HepG2 (cell line): ENCODE results near the gene UBE2C. TPM values are rescaled to one million over a fixed set of nuclear protein-coding genes. Genes with fewer than 3 reads are reported as not detected.

ENCODE experiments used
- CCDC6 ChIP-seq: sonication (generic); formaldehyde crosslinking; IDR thresholded peaks from 2 replicates; pipeline ENCODE4 v1.8.1; 2022; ENCODE audit warnings: mild to moderate bottlenecking, missing genetic modification reagents, moderate library complexity
- CHCHD3 ChIP-seq: sonication (generic); formaldehyde crosslinking; IDR thresholded peaks from 2 replicates; pipeline ENCODE4 v1.8.0; 2022; ENCODE audit warnings: mild to moderate bottlenecking, missing genetic modification reagents, moderate library complexity
- KDM5B ChIP-seq: sonication (generic); formaldehyde crosslinking; IDR thresholded peaks from 2 replicates; pipeline ENCODE4 v1.4.0; 2020; ENCODE audit warnings: missing genetic modification reagents, mild to moderate bottlenecking, borderline replicate concordance
- SRF ChIP-seq: IDR thresholded peaks from 2 replicates; pipeline ENCODE4 v1.6.1; 2011; ENCODE audit warnings: mild to moderate bottlenecking, low read depth, low read length, moderate library complexity
- TBX3 ChIP-seq: fragments of 450-650 bp; IDR thresholded peaks from 2 replicates; pipeline ENCODE4 v1.6.1; 2017; ENCODE audit warnings: antibody characterized with exemption, mild to moderate bottlenecking, inconsistent platforms, borderline replicate concordance
- TOPORS ChIP-seq: sonication (generic); formaldehyde crosslinking; IDR thresholded peaks from 2 replicates; pipeline ENCODE4 v1.8.0; 2023; ENCODE audit warnings: mild to moderate bottlenecking, missing genetic modification reagents
- ZNF772 ChIP-seq: sonication (generic); formaldehyde crosslinking; IDR thresholded peaks from 2 replicates; pipeline ENCODE4 v1.5.0; 2020; ENCODE audit warnings: mild to moderate bottlenecking, missing genetic modification reagents
- polyA plus RNA-seq, 8 experiments: library from polyadenylated mRNA; depleted of rRNA in 3 of 8; stranded (reverse) in 7 of 8; unstranded in 1 of 8; fragments of >200 nt; fragmentation: Illumina TruSeq in 4 of 8; extraction: Trizol in 4 of 8; gene quantifications; 2 replicates each; pipeline versions ENCODE4 v1.2.1 to v1.2.3, GENCODE V29; 2011 to 2016; ENCODE audit warnings: low read depth in 4 of 8, missing spikeins in 1 of 8, mixed read lengths in 1 of 8; ENCODE audit not compliant: insufficient read depth in 1 of 8
- total RNA-seq, 5 experiments: library from RNA; depleted of rRNA; stranded (reverse); fragments of >200 nt; fragmentation: Illumina TruSeq; extraction: Trizol; gene quantifications; 2 replicates each; pipeline ENCODE4 v1.2.3, GENCODE V29; 2016; ENCODE audit warnings: low read depth in 1 of 5
- TF ChIP-seq, protein P1 (sequence below): sonication (generic); formaldehyde crosslinking; IDR thresholded peaks from 2 replicates; pipeline ENCODE4 v1.4.0; 2020; ENCODE audit warnings: missing genetic modification reagents, borderline replicate concordance
- TF ChIP-seq, protein P2 (sequence below): sonication (generic); formaldehyde crosslinking; IDR thresholded peaks from 2 replicates; pipeline ENCODE4 v1.4.0; 2020; ENCODE audit warnings: missing genetic modification reagents; ENCODE audit errors: not compliant biosample characterization
- TF ChIP-seq, protein P3 (sequence below): sonication (generic); formaldehyde crosslinking; IDR thresholded peaks from 2 replicates; pipeline ENCODE4 v1.4.0; 2020; ENCODE audit warnings: mild to moderate bottlenecking, missing genetic modification reagents
- TF ChIP-seq, protein P4 (sequence below): sonication (generic); formaldehyde crosslinking; IDR thresholded peaks from 2 replicates; pipeline ENCODE4 v1.4.0; 2020; ENCODE audit warnings: missing genetic modification reagents, borderline replicate concordance
- TF ChIP-seq, protein P5 (sequence below): sonication (generic); formaldehyde crosslinking; IDR thresholded peaks from 2 replicates; pipeline ENCODE4 v1.4.0; 2020; ENCODE audit warnings: missing genetic modification reagents

Gene UBE2C
- total and polyA plus RNA-seq, 2 of the 13 experiments (the other 11 are each of a cell fraction or from before 2014, with no cell fraction given): 100 to 123 TPM

DNA sequence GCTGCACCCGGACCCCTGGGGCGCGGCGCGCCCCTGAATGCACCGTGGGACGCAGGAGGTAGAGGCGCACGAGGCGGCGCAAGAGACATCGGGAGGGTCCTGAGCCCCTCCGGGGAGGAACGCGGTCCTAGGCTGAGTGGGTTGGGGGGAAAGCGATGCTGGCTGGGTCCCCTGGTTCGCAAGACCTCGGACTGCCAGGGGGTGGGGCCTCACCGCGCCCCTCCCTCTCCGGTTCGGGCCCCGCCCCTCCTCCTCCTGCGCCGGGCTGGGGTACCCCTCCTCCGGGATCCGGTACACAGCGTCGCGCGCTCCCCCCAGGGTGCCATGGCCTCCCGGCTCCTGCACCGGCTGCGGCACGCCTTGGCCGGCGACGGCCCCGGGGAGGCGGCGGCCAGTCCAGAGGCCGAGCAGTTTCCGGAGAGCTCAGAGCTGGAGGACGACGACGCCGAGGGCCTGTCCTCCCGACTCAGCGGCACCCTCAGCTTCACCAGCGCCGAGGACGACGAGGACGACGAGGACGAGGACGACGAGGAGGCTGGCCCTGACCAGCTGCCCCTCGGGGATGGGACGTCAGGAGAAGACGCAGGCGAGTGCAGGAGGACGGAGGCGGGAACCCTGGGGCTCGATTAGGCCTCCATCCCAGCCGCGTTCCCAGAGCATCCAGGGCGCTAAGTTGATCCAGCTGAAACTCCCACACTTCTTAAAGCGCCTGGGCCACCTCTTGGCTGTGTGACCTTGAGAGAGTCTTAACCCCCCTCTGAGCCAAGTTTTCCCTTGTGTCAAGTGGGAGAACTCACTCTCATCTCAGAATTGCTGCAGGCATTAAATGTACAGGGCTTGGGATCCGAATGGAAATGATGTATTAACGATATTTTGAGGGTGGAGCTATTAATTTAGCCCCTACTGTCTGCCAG, 21.7 kb downstream of the UBE2C start (continued):
- TF ChIP-seq, protein P1, sequence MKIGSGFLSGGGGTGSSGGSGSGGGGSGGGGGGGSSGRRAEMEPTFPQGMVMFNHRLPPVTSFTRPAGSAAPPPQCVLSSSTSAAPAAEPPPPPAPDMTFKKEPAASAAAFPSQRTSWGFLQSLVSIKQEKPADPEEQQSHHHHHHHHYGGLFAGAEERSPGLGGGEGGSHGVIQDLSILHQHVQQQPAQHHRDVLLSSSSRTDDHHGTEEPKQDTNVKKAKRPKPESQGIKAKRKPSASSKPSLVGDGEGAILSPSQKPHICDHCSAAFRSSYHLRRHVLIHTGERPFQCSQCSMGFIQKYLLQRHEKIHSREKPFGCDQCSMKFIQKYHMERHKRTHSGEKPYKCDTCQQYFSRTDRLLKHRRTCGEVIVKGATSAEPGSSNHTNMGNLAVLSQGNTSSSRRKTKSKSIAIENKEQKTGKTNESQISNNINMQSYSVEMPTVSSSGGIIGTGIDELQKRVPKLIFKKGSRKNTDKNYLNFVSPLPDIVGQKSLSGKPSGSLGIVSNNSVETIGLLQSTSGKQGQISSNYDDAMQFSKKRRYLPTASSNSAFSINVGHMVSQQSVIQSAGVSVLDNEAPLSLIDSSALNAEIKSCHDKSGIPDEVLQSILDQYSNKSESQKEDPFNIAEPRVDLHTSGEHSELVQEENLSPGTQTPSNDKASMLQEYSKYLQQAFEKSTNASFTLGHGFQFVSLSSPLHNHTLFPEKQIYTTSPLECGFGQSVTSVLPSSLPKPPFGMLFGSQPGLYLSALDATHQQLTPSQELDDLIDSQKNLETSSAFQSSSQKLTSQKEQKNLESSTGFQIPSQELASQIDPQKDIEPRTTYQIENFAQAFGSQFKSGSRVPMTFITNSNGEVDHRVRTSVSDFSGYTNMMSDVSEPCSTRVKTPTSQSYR (CRISPR knock-in tag): peak; percentile 55
- TF ChIP-seq SRF (no peak), CCDC6 (no peak), KDM5B (peak; percentile 97), CHCHD3 (CRISPR knock-in tag) (peak; percentile 17; the same call in 1 of the 2 replicates), ZNF772 (peak; percentile 78), TBX3 (peak; percentile 12; the same call in 1 of the 2 replicates), TOPORS (CRISPR knock-in tag) (no peak)
- TF ChIP-seq, protein P2, sequence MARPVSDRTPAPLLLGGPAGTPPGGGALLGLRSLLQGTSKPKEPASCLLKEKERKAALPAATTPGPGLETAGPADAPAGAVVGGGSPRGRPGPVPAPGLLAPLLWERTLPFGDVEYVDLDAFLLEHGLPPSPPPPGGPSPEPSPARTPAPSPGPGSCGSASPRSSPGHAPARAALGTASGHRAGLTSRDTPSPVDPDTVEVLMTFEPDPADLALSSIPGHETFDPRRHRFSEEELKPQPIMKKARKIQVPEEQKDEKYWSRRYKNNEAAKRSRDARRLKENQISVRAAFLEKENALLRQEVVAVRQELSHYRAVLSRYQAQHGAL (CRISPR knock-in tag): peak; percentile 2
- TF ChIP-seq, protein P3, sequence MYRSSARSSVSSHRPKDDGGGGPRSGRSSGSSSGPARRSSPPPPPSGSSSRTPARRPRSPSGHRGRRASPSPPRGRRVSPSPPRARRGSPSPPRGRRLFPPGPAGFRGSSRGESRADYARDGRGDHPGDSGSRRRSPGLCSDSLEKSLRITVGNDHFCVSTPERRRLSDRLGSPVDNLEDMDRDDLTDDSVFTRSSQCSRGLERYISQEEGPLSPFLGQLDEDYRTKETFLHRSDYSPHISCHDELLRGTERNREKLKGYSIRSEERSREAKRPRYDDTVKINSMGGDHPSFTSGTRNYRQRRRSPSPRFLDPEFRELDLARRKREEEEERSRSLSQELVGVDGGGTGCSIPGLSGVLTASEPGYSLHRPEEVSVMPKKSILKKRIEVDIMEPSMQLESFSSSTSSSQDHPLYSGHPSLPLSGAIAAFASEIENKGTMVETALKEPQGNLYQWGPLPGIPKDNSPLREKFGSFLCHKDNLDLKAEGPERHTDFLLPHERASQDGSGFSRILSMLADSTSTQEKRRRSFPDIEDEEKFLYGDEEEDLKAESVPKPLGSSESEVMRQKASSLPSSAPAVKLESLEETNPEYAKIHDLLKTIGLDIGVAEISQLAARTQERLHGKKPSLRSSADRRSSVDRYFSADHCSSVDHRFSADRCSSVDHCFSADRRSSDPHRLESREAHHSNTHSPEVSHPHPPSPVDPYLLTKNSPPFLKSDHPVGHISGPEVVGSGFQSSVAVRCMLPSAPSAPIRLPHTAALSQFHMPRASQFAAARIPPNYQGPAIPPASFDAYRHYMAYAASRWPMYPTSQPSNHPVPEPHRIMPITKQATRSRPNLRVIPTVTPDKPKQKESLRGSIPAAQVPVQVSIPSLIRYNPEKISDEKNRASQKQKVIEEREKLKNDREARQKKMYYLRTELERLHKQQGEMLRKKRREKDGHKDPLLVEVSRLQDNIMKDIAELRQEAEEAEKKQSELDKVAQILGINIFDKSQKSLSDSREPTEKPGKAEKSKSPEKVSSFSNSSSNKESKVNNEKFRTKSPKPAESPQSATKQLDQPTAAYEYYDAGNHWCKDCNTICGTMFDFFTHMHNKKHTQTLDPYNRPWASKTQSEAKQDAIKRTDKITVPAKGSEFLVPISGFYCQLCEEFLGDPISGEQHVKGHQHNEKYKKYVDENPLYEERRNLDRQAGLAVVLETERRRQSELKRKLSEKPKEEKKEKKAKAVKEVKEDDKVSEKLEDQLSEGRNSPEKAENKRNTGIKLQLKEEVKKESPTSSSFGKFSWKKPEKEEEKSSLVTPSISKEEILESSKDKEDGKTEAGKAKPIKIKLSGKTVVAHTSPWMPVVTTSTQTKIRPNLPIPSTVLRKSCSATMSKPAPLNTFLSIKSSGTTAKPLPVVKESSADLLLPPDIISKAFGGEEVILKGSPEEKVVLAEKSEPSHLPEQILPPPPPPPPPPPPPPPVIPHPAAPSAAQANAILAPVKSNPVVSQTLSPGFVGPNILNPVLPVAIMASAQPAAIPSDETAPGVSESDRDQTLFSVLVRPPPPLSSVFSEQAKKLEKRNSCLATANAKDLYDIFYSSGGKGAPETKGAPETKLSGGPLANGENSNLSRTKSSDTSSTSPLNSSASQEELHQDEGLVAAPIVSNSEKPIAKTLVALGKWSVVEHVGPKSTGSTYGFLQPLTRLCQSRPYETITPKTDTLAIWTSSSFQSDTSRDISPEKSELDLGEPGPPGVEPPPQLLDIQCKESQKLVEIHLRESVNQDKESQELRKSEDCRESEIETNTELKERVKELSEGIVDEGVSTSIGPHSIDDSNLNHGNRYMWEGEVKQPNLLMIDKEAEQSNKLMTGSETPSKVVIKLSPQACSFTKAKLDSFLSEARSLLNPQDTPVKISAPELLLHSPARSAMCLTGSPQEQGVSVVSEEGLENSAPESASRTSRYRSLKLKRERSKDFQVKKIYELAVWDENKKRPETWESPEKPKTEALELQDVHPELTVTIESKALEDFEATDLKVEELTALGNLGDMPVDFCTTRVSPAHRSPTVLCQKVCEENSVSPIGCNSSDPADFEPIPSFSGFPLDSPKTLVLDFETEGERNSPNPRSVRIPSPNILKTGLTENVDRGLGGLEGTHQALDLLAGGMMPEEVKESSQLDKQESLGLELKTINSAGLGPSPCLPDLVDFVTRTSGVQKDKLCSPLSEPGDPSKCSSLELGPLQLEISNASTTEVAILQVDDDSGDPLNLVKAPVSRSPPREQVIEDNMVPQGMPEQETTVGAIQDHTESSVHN: no peak
- TF ChIP-seq, protein P4, sequence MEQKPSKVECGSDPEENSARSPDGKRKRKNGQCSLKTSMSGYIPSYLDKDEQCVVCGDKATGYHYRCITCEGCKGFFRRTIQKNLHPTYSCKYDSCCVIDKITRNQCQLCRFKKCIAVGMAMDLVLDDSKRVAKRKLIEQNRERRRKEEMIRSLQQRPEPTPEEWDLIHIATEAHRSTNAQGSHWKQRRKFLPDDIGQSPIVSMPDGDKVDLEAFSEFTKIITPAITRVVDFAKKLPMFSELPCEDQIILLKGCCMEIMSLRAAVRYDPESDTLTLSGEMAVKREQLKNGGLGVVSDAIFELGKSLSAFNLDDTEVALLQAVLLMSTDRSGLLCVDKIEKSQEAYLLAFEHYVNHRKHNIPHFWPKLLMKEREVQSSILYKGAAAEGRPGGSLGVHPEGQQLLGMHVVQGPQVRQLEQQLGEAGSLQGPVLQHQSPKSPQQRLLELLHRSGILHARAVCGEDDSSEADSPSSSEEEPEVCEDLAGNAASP (CRISPR knock-in tag): 0 out of 2 replicates have a peak, but pooled peaks have one; percentile 31
- TF ChIP-seq, protein P5, sequence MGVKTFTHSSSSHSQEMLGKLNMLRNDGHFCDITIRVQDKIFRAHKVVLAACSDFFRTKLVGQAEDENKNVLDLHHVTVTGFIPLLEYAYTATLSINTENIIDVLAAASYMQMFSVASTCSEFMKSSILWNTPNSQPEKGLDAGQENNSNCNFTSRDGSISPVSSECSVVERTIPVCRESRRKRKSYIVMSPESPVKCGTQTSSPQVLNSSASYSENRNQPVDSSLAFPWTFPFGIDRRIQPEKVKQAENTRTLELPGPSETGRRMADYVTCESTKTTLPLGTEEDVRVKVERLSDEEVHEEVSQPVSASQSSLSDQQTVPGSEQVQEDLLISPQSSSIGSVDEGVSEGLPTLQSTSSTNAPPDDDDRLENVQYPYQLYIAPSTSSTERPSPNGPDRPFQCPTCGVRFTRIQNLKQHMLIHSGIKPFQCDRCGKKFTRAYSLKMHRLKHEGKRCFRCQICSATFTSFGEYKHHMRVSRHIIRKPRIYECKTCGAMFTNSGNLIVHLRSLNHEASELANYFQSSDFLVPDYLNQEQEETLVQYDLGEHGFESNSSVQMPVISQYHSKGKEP: no peak; the same call in none of the 2 replicates
